Smooth muscle cell (in vitro differentiated cells): Measurements from ENCODE around the gene AGXT. TPM values are rescaled to one million over a fixed set of nuclear protein-coding genes. Genes with fewer than 3 reads are reported as not detected.

Experiments
- DNase-seq: peaks from one replicate; lab custom pipeline; 2025; ENCODE audit not compliant: unreplicated experiment; lab: John Stamatoyannopoulos, UW
- H2AFZ ChIP-seq: fragments of 200-600 bp; sonication (generic); 2 replicates; pipeline ENCODE4 v1.6.0; 2016; ENCODE audit warnings: antibody characterized with exemption, low read depth, mild to moderate bottlenecking
- H3F3A ChIP-seq: fragments of 200-600 bp; sonication (generic); 2 replicates; pipeline ENCODE4 v1.6.0; 2017; ENCODE audit warnings: antibody characterized with exemption, low read depth
- H3K27ac ChIP-seq: fragments of 200-600 bp; sonication (generic); 2 replicates; pipeline ENCODE4 v1.5.1; 2016; ENCODE audit warnings: low read depth, mild to moderate bottlenecking
- H3K27me3 ChIP-seq: fragments of 200-600 bp; sonication (generic); 2 replicates; pipeline ENCODE4 v1.6.1; 2016; ENCODE audit warnings: low read depth, mild to moderate bottlenecking
- H3K36me3 ChIP-seq: fragments of 200-600 bp; sonication (generic); 2 replicates; pipeline ENCODE4 v1.5.1; 2016; ENCODE audit warnings: low read depth
- H3K4me1 ChIP-seq: fragments of 200-600 bp; sonication (generic); 2 replicates; pipeline ENCODE4 v1.5.1; 2016; ENCODE audit warnings: low read depth
- H3K4me2 ChIP-seq: fragments of 200-600 bp; sonication (generic); 2 replicates; pipeline ENCODE4 v1.6.0; 2016; ENCODE audit warnings: mild to moderate bottlenecking
- H3K4me3 ChIP-seq: fragments of 200-600 bp; sonication (generic); 2 replicates; pipeline ENCODE4 v1.5.1; 2016; ENCODE audit warnings: mild to moderate bottlenecking
- H3K79me2 ChIP-seq: fragments of 200-600 bp; sonication (generic); 2 replicates; pipeline ENCODE4 v1.6.0; 2016; ENCODE audit warnings: low read depth, mild to moderate bottlenecking
- H3K9ac ChIP-seq: fragments of 200-600 bp; sonication (generic); 2 replicates; pipeline ENCODE4 v1.6.0; 2016; ENCODE audit warnings: low read depth
- H3K9me3 ChIP-seq: fragments of 200-600 bp; sonication (generic); replicated peaks from 2 replicates; pipeline ENCODE4 v1.5.1; 2016; ENCODE audit warnings: low read depth
- H4K20me1 ChIP-seq: fragments of 200-600 bp; sonication (generic); 2 replicates; pipeline ENCODE4 v1.6.0; 2016; ENCODE audit warnings: low read depth
- WGBS: methylation state at CpG from one replicate; pipeline ENCODE4 v1.1.7; 2016; ENCODE audit warnings: low lambda C conversion rate; 5-methylcytosine and 5-hydroxymethylcytosine counted together
- polyA plus RNA-seq: library from polyadenylated mRNA; unstranded; fragments of >200 nt; fragmentation: Nextera tagmentation; extraction: Ambion mirVana; gene quantifications from 2 replicates; pipeline ENCODE4 v1.2.1, GENCODE V29; 2016
- total RNA-seq: library from RNA; depleted of rRNA; stranded (reverse); fragments of >200 nt; gene quantifications from 2 replicates; pipeline ENCODE4 v1.2.3, GENCODE V29; 2014
- TF ChIP-seq, protein P1 (sequence below): fragments of 200-600 bp; sonication (generic); IDR thresholded peaks from 2 replicates; pipeline ENCODE4 v1.5.1; 2017; ENCODE audit warnings: borderline replicate concordance, mild to moderate bottlenecking, antibody characterized with exemption; ENCODE audit not compliant: insufficient read depth, poor library complexity, severe bottlenecking

The AGXT gene
- total and polyA plus RNA-seq, 2 experiments from 2014 or later, result not detected

- Histone ChIP-seq H3K4me1 (peaks cover 11% of the 10 kb centered on the region), H3F3A (no peaks in the 10 kb centered on the region), H2AFZ (no peak overlapping the region), H3K36me3 (no peaks in the 10 kb centered on the region), H3K79me2 (no peaks in the 10 kb centered on the region), H3K9ac (no peak overlapping the region), H3K27me3 (peaks cover 95% of the 10 kb centered on the region), H4K20me1 (no peaks in the 10 kb centered on the region), H3K27ac (no peak overlapping the region), H3K9me3 (no peaks in the 10 kb centered on the region), H3K4me3 (no peak overlapping the region), H3K4me2 (no peak overlapping the region)
- DNase-seq, result no peak
- TF ChIP-seq, protein P1, sequence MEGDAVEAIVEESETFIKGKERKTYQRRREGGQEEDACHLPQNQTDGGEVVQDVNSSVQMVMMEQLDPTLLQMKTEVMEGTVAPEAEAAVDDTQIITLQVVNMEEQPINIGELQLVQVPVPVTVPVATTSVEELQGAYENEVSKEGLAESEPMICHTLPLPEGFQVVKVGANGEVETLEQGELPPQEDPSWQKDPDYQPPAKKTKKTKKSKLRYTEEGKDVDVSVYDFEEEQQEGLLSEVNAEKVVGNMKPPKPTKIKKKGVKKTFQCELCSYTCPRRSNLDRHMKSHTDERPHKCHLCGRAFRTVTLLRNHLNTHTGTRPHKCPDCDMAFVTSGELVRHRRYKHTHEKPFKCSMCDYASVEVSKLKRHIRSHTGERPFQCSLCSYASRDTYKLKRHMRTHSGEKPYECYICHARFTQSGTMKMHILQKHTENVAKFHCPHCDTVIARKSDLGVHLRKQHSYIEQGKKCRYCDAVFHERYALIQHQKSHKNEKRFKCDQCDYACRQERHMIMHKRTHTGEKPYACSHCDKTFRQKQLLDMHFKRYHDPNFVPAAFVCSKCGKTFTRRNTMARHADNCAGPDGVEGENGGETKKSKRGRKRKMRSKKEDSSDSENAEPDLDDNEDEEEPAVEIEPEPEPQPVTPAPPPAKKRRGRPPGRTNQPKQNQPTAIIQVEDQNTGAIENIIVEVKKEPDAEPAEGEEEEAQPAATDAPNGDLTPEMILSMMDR, result no peak
- WGBS, result 92% methylated on average over 15 of the region's 15 CpGs
These were observed 44.9 kb upstream of the AGXT start for GRCh38 chr2:240823449-240824336.

DNA sequence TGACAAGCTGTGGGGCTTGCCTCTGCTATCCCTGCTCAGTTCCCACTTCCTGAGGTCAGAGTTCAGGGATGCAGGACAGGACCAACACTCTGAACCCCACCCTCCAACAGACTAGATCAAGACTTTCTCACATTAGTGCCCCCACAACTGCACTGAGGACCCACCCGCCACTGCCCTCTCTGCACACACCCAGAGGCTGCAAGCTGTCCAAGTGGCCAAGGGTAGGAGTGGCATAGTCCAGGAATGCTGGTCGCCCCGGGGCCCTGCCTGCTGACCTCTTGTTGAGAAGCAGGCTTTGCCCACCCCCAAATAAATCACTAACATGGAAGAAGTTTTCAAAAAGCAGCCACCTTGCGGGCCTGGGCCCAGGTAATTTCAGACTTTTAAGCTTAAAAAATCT, 43.1 kb upstream of the AGXT start:
- 90% methylated on average over 4 of the region's 4 CpGs for WGBS
- TF ChIP-seq, protein P1, result no peak
- peaks cover 10% of the 10 kb centered on the region for H3K4me1 ChIP-seq
- no peak overlapping the region for H3K4me3 ChIP-seq
- H3K36me3 ChIP-seq, result no peaks in the 10 kb centered on the region
- H4K20me1 ChIP-seq, result no peaks in the 10 kb centered on the region
- peaks cover 98% of the 10 kb centered on the region for H3K27me3 ChIP-seq
- H3K79me2 ChIP-seq, result no peaks in the 10 kb centered on the region
- DNase-seq, result no peak
- H2AFZ ChIP-seq, result no peak overlapping the region
- no peak overlapping the region for H3K9ac ChIP-seq
- no peaks in the 10 kb centered on the region for H3F3A ChIP-seq
- H3K27ac ChIP-seq, result no peak overlapping the region
- H3K9me3 ChIP-seq, result no peaks in the 10 kb centered on the region
- H3K4me2 ChIP-seq, result no peak overlapping the region

- no peak for DNase-seq
- peak overlapping the region; percentile 82 for H3K4me2 ChIP-seq
These were observed 36.9 kb upstream of the AGXT start for GRCh38 chr2:240831594-240832204.

More at GRCh38 chr2:240831594-240832204, 36.9 kb upstream of the AGXT start:
- Histone ChIP-seq H3K27ac (no peak overlapping the region), H3F3A (no peaks in the 10 kb centered on the region), H3K9ac (no peak overlapping the region), H2AFZ (peak overlapping the region; percentile 52), H3K4me1 (peaks cover 10% of the 10 kb centered on the region), H4K20me1 (no peaks in the 10 kb centered on the region), H3K27me3 (peaks cover 53% of the 10 kb centered on the region), H3K36me3 (no peaks in the 10 kb centered on the region), H3K9me3 (no peaks in the 10 kb centered on the region), H3K4me3 (peak overlapping the region; percentile 36), H3K79me2 (no peaks in the 10 kb centered on the region)
- 19% methylated on average over 25 of the region's 27 CpGs for WGBS
- TF ChIP-seq, protein P1, result no peak
